Esophagus (tissue), 2 donors: ENCODE data around the gene PTPRT. TPM values are rescaled to one million over a fixed set of nuclear protein-coding genes. Genes with fewer than 3 reads are reported as not detected.

Experiments used
- H3K27ac ChIP-seq, 2 donors: one replicate each; pipeline ENCODE4 v1.5.1; 2013; ENCODE audit warnings: low read depth in 2 of 2, mild to moderate bottlenecking in 2 of 2, inconsistent platforms in 1 of 2, low read length in 1 of 2, moderate library complexity in 1 of 2
- H3K27me3 ChIP-seq, 2 donors: one replicate each; pipeline ENCODE4 v1.6.1; 2013; ENCODE audit warnings: low read length in 2 of 2, control low read depth in 1 of 2, mild to moderate bottlenecking in 1 of 2; ENCODE audit not compliant: insufficient read depth in 2 of 2, control insufficient read depth in 1 of 2
- H3K36me3 ChIP-seq, 2 donors: one replicate each; pipeline ENCODE4 v1.6.1; 2013; ENCODE audit warnings: low read length in 1 of 2; ENCODE audit not compliant: control insufficient read depth in 2 of 2, insufficient read depth in 2 of 2
- H3K4me1 ChIP-seq, 2 donors: one replicate each; pipeline ENCODE4 v1.6.1; 2013; ENCODE audit warnings: low read length in 1 of 2; ENCODE audit not compliant: control insufficient read depth in 2 of 2, insufficient read depth in 2 of 2
- H3K4me3 ChIP-seq, 2 donors: one replicate each; pipeline ENCODE4 v1.5.1; 2013; ENCODE audit warnings: low read length in 2 of 2, mild to moderate bottlenecking in 2 of 2, low read depth in 1 of 2, moderate library complexity in 1 of 2
- H3K9me3 ChIP-seq, 2 donors: one replicate each; pipeline ENCODE4 v1.6.1; 2013; ENCODE audit warnings: mild to moderate bottlenecking in 2 of 2, low read depth in 1 of 2, low read length in 1 of 2, moderate library complexity in 1 of 2; ENCODE audit not compliant: control insufficient read depth in 2 of 2, insufficient read depth in 1 of 2
- WGBS, 2 donors: extraction: QIAGEN DNeasy Blood & Tissue Kit; methylation state at CpG; one replicate each; pipeline ENCODE4 v1.1.7; 2013; 5-methylcytosine and 5-hydroxymethylcytosine counted together
- polyA plus RNA-seq, 2 donors: library from polyadenylated mRNA; stranded (reverse); fragments of 200-250 nt; gene quantifications; one replicate each; pipeline ENCODE4 v1.2.3, GENCODE V29; 2013
- donor health status: healthy with polysubstance abuse.
- donor health status: Bipolar disorder and iron deficiency.

PTPRT gene
- polyA plus RNA-seq, 2 donors: under 0.01 TPM

DNA sequence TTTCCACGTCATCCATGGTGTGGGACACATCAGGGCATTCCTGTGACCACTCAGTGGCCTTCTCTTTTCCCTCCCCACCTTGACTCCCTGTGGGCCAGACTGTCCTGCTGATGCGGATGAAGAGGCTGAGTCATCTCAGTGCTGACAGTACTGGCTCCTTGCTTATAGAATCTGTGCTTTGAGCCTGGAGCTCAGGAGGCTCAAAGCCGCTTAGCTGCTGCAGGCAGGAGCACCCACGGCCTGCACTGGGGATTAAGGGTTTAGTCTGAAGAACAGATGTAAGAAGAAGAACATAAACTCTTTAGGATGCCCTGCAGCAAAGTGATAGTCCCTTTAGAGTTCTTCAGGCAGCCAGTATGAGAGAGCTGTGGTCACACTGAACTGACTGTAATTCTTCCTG is 929.5 kb downstream of the PTPRT start:
- no peaks in the 10 kb centered on the region for H3K36me3 ChIP-seq
- no peak overlapping the region for H3K27ac ChIP-seq
- H3K9me3 ChIP-seq: peaks cover 0 to 4% of the 10 kb centered on the region in 2 donors
- WGBS, 2 donors: 56 to 62% methylated on average over 4 of the region's 4 CpGs
- no peaks in the 10 kb centered on the region for H3K27me3 ChIP-seq
- H3K4me1 ChIP-seq: no peaks in the 10 kb centered on the region
- no peak overlapping the region for H3K4me3 ChIP-seq

DNA sequence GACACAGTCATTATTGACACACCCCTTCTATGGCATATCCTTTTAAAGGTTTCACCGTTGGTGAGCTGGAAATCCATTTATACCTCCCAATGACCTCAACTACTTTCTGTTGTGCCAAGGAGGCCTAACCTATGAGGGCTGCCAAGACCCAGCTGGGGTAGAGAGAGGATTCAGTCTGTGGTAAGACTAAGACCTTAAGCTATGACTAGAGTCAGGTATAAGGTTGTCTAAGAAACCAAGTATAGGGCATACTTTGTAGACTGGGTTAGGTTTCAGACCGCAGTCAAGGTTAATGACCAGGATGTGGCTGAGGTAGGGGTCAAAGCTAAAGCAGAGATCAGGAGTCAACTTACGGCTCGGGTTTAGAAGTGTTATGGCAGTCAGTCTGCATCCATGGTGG is 930.3 kb downstream of the PTPRT start:
- Histone ChIP-seq H3K27me3 (no peaks in the 10 kb centered on the region), H3K27ac (no peak overlapping the region), H3K4me3 (no peak overlapping the region), H3K4me1 (no peaks in the 10 kb centered on the region), H3K9me3 (peaks cover 0 to 4% of the 10 kb centered on the region in 2 donors), H3K36me3 (no peaks in the 10 kb centered on the region)
- 80 to 85% methylated on average over 4 of the region's 4 CpGs for whole genome bisulfite sequencing, 2 donors

DNA sequence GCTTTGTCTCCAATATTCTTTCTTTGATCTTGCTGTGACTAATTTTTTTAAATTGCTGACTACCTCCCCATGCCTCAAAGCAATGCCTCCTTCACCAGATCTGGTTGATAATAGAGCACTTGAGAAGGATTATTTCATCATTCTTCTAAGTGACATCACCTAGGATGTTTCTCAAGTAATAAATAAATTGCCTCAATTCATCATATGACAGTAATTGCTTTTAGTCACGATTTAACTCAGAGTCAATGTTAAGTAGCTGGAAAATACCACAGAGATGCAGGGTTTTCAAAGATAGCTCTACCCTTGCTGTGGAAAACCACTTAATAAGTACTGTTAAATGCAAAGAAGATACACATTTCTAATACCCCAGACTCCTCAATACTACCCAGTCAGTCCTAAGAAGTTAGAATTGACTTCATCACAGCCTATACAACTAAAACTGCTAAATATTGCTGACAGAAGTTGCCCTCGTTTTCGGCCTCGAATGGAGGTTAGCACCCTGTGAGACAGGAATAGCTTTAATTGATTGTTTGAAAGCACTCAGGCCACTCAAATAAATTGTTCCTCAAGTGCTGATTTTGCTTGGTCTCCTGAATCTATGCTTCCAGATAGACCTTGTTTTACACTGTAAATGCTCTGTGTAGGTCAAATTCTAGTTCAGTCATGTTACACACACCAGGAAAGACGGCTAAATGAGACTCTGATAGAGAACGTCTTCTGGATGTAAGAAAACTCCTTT is 931.0 kb downstream of the PTPRT start:
- Histone ChIP-seq H3K27me3 (no peaks in the 10 kb centered on the region), H3K9me3 (peaks cover 2 to 4% of the 10 kb centered on the region in 2 donors), H3K4me3 (no peak overlapping the region), H3K36me3 (no peaks in the 10 kb centered on the region), H3K4me1 (no peaks in the 10 kb centered on the region), H3K27ac (no peak overlapping the region)
- WGBS, 2 donors: 70 to 76% methylated on average over 6 of the region's 6 CpGs

DNA sequence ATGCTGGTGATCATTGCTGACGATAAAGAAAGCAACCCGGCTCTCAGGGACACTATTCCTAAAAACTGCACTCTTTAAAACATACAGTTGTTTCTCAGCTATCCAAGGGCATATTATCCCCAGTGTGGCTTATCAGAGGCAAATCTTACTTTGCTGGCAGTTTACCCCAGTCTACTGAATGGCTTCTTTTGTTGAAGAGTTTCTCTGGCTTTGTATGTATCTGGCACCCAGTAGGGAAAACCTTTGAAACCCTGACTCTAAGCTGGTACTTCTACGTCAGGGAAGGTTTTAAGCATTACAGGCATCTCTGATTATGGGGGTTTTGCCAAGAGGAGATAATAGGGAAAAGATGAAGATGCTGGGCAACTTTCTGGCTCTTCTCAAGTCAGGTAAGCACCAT is 933.9 kb downstream of the PTPRT start:
- no peak overlapping the region for H3K4me3 ChIP-seq
- peaks cover 0 to 1% of the 10 kb centered on the region in 2 donors for H3K27me3 ChIP-seq
- H3K4me1 ChIP-seq: no peaks in the 10 kb centered on the region
- 69 to 86% methylated on average over 3 of the region's 3 CpGs for WGBS, 2 donors
- no peak overlapping the region for H3K27ac ChIP-seq
- H3K9me3 ChIP-seq: peaks cover 2 to 4% of the 10 kb centered on the region in 2 donors
- H3K36me3 ChIP-seq: no peaks in the 10 kb centered on the region

DNA sequence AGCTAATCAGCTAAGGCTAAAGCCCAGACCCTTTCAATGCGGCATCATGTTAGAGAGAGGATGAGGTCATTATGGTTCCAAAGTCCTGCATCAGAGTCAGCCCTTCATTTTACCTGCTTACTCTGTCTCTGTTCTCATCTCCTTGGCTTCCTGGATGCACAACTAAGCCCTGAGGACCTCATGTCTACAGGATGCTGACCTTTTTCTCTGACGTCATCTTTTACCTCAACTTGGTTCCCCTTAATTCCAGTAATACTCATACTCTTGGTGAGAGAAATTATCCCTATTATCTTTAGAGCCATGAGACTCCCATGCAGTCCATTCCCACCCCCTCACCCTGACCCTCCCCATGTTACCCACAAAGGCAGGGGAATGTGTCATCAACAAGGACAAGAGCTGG is 935.0 kb downstream of the PTPRT start:
- Histone ChIP-seq H3K36me3 (no peaks in the 10 kb centered on the region), H3K9me3 (peaks cover 2% of the 10 kb centered on the region in 2 donors), H3K27me3 (peaks cover 0 to 3% of the 10 kb centered on the region in 2 donors), H3K4me1 (no peaks in the 10 kb centered on the region), H3K4me3 (no peak overlapping the region), H3K27ac (no peak overlapping the region)
- 83 to 91% methylated on average over 2 of the region's 2 CpGs for WGBS, 2 donors

DNA sequence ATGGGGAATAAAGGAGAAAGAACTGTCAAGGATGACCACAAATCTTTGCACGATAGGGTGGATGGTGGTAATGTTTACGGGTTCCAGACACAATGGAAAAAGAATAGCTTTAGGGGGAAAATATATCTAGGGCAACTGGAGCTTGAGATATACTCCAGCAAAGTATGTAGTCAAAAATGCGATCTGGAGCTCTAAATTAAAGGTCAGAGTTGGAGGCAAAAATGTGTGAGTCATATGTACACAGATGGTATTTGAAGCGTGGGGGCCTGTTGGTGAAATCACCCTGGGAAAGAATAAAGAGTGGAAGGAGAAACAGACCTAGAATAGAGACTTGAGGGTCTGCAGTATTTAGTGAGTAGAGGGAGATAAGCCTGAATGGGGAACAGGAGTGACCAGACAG is 937.6 kb downstream of the PTPRT start:
- peaks cover 2 to 6% of the 10 kb centered on the region in 2 donors for H3K9me3 ChIP-seq
- H3K27me3 ChIP-seq: peaks cover 0 to 3% of the 10 kb centered on the region in 2 donors
- no peak overlapping the region for H3K27ac ChIP-seq
- H3K4me3 ChIP-seq: no peak overlapping the region
- WGBS, 2 donors: 65 to 69% methylated on average over 4 of the region's 4 CpGs
- no peaks in the 10 kb centered on the region for H3K4me1 ChIP-seq
- no peaks in the 10 kb centered on the region for H3K36me3 ChIP-seq

DNA sequence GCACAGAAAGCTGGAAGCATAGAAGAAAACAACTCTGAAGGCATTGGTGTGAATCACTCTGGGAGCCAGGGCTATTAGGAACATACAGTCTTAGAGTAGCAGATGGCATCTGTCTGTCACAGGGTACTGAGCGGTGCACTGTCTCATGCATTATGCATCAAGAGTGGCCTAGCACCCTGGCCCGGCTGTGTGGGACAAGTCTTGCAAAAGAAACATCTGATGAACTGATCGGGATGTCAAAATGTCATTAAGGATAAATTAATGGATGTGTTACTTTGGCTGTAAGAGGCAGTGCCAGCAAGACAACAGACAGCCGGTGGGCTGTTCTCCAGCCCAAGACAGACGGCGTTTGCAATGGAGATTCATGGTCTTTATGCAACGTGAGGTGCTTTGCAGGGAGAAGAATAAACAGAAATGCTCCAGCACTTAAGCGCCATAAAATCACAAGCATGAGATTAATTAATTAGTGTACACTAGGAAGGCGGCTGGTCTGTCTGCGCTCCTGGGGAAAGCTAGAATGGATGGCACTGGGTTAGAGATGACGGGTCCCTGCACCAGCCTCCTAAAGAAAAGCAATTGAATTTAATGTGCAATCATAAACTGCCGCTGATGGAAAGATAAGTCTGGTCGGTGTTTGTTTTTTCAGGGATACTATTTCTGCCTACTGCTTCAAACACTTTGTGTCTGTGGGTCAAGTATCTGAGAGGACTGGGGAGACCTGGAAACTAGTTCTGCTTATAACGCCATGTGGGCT is 970.9 kb downstream of the PTPRT start:
- Histone ChIP-seq H3K27ac (no peak overlapping the region), H3K4me1 (no peaks in the 10 kb centered on the region), H3K4me3 (no peak overlapping the region), H3K9me3 (no peaks in the 10 kb centered on the region), H3K27me3 (no peaks in the 10 kb centered on the region), H3K36me3 (no peaks in the 10 kb centered on the region)
- 53 to 59% methylated on average over 14 of the region's 14 CpGs for WGBS, 2 donors

DNA sequence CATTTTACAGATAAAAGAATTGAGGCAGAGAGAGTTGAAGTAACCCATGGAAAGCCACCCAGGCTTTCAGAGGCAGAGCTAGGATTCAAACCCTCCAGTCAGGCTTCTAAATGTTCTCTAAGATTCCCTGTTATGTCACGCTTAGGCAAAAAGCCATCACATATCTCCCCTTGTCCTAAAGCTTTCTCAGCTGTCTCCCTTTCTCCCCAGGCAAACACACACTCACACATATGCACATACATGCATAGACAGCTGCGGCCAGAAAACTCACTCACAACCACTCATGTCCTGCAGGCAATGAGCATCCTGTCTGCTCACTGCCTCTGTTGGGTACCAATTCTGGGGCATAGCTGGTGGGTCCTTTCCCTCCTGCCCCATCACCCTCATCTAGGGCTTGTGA is 975.6 kb downstream of the PTPRT start:
- Histone ChIP-seq H3K27ac (no peak overlapping the region), H3K36me3 (no peaks in the 10 kb centered on the region)
- 75 to 94% methylated on average over 2 of the region's 2 CpGs for WGBS, 2 donors

DNA sequence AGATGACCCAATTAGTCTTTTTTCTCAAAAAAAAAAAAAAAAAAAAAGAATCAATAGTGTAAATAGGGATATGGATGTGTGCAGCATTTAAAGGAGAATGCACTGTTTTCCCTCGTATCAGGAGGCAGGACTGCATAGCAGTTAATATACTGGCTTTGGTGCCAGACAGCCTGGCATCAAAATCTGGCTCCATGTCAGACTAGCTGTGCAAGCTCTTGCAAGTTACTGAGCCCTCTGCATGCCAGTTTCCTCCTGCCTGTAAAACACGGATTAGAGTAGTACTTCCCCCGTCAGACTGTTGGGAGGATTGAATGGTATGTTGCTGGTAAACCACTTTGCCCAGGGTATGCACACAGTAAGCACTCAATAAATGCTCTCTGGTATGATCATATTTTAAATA is 977.3 kb downstream of the PTPRT start:
- no peak overlapping the region for H3K4me3 ChIP-seq
- H3K4me1 ChIP-seq: no peaks in the 10 kb centered on the region
- H3K27ac ChIP-seq: no peak overlapping the region
- no peaks in the 10 kb centered on the region for H3K36me3 ChIP-seq
- 51 to 53% methylated on average over 3 of the region's 3 CpGs for WGBS, 2 donors
- H3K9me3 ChIP-seq: no peaks in the 10 kb centered on the region
- H3K27me3 ChIP-seq: no peaks in the 10 kb centered on the region

More for the DNA sequence above, 975.6 kb downstream of the PTPRT start:
- H3K4me1 ChIP-seq: no peaks in the 10 kb centered on the region
- no peak overlapping the region for H3K4me3 ChIP-seq
- H3K9me3 ChIP-seq: no peaks in the 10 kb centered on the region
- H3K27me3 ChIP-seq: no peaks in the 10 kb centered on the region
